22Rv1 (cell line): Measurements from ENCODE around the gene OR5H14.

Experiments
- ZFX ChIP-seq: fragments of 450-650 bp; IDR thresholded peaks from 2 replicates; pipeline ENCODE4 v1.6.1; 2017; ENCODE audit warnings: antibody characterized with exemption, borderline replicate concordance
- TF ChIP-seq, protein P1 (sequence below): fragments of 450-650 bp; IDR thresholded peaks from 2 replicates; pipeline ENCODE4 v1.5.1; 2017; ENCODE audit warnings: mild to moderate bottlenecking

- TF ChIP-seq, protein P1, sequence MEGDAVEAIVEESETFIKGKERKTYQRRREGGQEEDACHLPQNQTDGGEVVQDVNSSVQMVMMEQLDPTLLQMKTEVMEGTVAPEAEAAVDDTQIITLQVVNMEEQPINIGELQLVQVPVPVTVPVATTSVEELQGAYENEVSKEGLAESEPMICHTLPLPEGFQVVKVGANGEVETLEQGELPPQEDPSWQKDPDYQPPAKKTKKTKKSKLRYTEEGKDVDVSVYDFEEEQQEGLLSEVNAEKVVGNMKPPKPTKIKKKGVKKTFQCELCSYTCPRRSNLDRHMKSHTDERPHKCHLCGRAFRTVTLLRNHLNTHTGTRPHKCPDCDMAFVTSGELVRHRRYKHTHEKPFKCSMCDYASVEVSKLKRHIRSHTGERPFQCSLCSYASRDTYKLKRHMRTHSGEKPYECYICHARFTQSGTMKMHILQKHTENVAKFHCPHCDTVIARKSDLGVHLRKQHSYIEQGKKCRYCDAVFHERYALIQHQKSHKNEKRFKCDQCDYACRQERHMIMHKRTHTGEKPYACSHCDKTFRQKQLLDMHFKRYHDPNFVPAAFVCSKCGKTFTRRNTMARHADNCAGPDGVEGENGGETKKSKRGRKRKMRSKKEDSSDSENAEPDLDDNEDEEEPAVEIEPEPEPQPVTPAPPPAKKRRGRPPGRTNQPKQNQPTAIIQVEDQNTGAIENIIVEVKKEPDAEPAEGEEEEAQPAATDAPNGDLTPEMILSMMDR: no peak
- TF ChIP-seq ZFX: no peak
These were observed 6.7 kb upstream of the OR5H14 start for GRCh38 chr3:98140531-98140930.
